ENCODE measurements around the gene MUC20.
"Not testable (repeated sequence)": the region's sequence is repeated elsewhere in the genome, so short reads cannot be mapped to it uniquely, and the experiment has no call there.

MUC20 gene

DNA sequence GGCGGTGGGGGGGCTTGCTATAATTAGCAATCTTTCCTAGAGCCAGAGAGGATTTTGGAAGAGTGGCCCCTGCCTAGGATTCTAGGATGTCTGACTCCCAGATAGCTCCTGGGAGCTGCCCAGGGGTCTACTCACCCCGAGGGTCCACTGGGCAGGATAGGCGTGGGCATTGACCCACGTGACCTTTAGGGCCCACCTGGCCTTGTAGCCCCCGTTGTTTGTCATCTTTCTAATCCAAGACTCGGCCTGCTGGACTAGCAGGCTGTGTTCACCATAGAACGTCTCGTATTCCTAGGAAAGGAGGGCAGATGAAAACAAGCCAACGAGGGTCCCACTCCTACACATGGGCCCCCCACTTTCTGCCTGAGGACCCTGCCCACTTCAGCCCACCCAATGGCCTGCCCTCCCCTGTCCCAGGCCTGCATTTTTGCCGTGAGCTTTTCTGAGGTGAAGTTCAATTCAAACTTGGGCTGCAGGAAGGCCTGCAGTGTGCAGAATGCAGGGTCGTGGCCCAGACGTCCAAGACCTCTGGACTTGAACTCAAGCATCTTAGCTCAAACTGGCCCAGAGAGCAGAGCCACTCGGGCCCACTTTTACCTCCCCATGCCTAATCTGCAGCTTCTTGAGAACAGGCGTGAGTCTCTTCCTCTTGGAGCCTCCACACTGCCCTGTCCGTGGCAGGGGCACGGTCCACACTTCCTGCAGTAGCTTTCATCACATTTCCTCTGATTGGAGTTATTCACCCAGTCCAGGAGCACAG lies 49.5 kb downstream of the MUC20 start:
- DNase-seq (ENCODE audit: low read depth) = no peak
- H3K4me3 ChIP-seq (ENCODE audit: low read length) = no peak overlapping the region
- no peak for TF ChIP-seq CTCF (conservative IDR thresholded peaks at IDR 0.05; ENCODE audit: low read depth, low read length)

GRCh38 chr3:195770841-195771645 lies 50.3 kb downstream of the MUC20 start:
- H3K4me3 ChIP-seq (ENCODE audit: low read length); DNase-seq (ENCODE audit: low read depth): not testable (repeated sequence)

GRCh38 chr3:195771646-195772300 lies 51.0 kb downstream of the MUC20 start:
- TF ChIP-seq CTCF (conservative IDR thresholded peaks at IDR 0.05; ENCODE audit: low read depth, low read length) = no peak
- no peak for DNase-seq (ENCODE audit: low read depth)
- H3K4me3 ChIP-seq (ENCODE audit: low read length) = no peak overlapping the region

GRCh38 chr3:195773956-195774537 lies 53.3 kb downstream of the MUC20 start:
- DNase-seq (ENCODE audit: low read depth) = no peak
- H3K4me3 ChIP-seq (ENCODE audit: low read length) = no peak overlapping the region
- no peak for TF ChIP-seq CTCF (conservative IDR thresholded peaks at IDR 0.05; ENCODE audit: low read depth, low read length)

GRCh38 chr3:195774917-195775316 lies 54.1 kb downstream of the MUC20 start:
- H3K4me3 ChIP-seq (ENCODE audit: low read length) = no peak overlapping the region
- no peak for DNase-seq (ENCODE audit: low read depth)
- TF ChIP-seq CTCF (conservative IDR thresholded peaks at IDR 0.05; ENCODE audit: low read depth, low read length) = peak; percentile 49

GRCh38 chr3:195777975-195778374 lies 57.2 kb downstream of the MUC20 start:
- DNase-seq (ENCODE audit: low read depth) = no peak
- TF ChIP-seq CTCF (conservative IDR thresholded peaks at IDR 0.05; ENCODE audit: low read depth, low read length) = no peak
- no peak overlapping the region for H3K4me3 ChIP-seq (ENCODE audit: low read length)

- not testable (repeated sequence) for H3K4me3 ChIP-seq (ENCODE audit: low read length); DNase-seq (ENCODE audit: low read depth)
These were observed 60.5 kb downstream of the MUC20 start for GRCh38 chr3:195781236-195781635.
